SH-SY5Y (cell line): ENCODE measurements around the gene TFDP1.

Experiments used
- GATA2 ChIP-seq: IDR thresholded peaks from 2 replicates; pipeline ENCODE4 v1.6.1; 2011; ENCODE audit warnings: mild to moderate bottlenecking, low read depth, low read length
- GATA3 ChIP-seq: IDR thresholded peaks from 2 replicates; pipeline ENCODE4 v1.6.1; 2011; ENCODE audit warnings: low read depth, mild to moderate bottlenecking, low read length, moderate library complexity

TFDP1 gene

GRCh38 chr13:113577881-113578435, 6.6 kb upstream of the TFDP1 start:
- TF ChIP-seq GATA3, result no peak
- TF ChIP-seq GATA2, result no peak

- TF ChIP-seq GATA3 (no peak), GATA2 (no peak)
These were observed 4.9 kb upstream of the TFDP1 start for GRCh38 chr13:113579686-113580085.

GRCh38 chr13:113581871-113582270, 2.7 kb upstream of the TFDP1 start:
- TF ChIP-seq GATA2 (no peak), GATA3 (no peak)

GRCh38 chr13:113582841-113583631, 1.5 kb upstream of the TFDP1 start:
- no peak for TF ChIP-seq GATA2
- no peak for TF ChIP-seq GATA3

GRCh38 chr13:113584870-113585671, 518 bp downstream of the TFDP1 start:
- TF ChIP-seq GATA2, result no peak
- no peak for TF ChIP-seq GATA3

- no peak for TF ChIP-seq GATA3
- TF ChIP-seq GATA2, result no peak
These were observed 1.3 kb downstream of the TFDP1 start for GRCh38 chr13:113585896-113586295.

GRCh38 chr13:113586661-113587479, 2.3 kb downstream of the TFDP1 start:
- TF ChIP-seq GATA2 (no peak), GATA3 (no peak)

GRCh38 chr13:113588394-113589111, 4.0 kb downstream of the TFDP1 start:
- TF ChIP-seq GATA3 (no peak), GATA2 (no peak)

- no peak for TF ChIP-seq GATA2
- no peak for TF ChIP-seq GATA3
These were observed 4.9 kb downstream of the TFDP1 start for GRCh38 chr13:113589251-113589960.

- TF ChIP-seq GATA3 (no peak), GATA2 (no peak)
These were observed 5.4 kb downstream of the TFDP1 start for GRCh38 chr13:113589961-113590339.

- TF ChIP-seq GATA3, result no peak
- no peak for TF ChIP-seq GATA2
These were observed 7.2 kb downstream of the TFDP1 start for GRCh38 chr13:113591750-113592149.

GRCh38 chr13:113592571-113592970, 8.0 kb downstream of the TFDP1 start:
- TF ChIP-seq GATA2, result no peak
- no peak for TF ChIP-seq GATA3

- no peak for TF ChIP-seq GATA2
- TF ChIP-seq GATA3, result no peak
These were observed 10.6 kb downstream of the TFDP1 start for GRCh38 chr13:113595131-113595530.
